Measurements from ENCODE around the gene YES1.
A peak's percentile ranks its signal among the peaks of the same experiment; 100 is the strongest.
"Not testable (repeated sequence)": the region's sequence is repeated elsewhere in the genome, so short reads cannot be mapped to it uniquely, and the experiment has no call there.

YES1 gene

GRCh38 chr18:824179-824578 is 12.1 kb upstream of the YES1 start:
- DNase-seq = no peak

GRCh38 chr18:820591-821165 is 8.6 kb upstream of the YES1 start:
- no peak for DNase-seq

- DNase-seq = no peak
These were observed 4.8 kb upstream of the YES1 start for GRCh38 chr18:816869-817268.

GRCh38 chr18:816088-816653 is 4.1 kb upstream of the YES1 start:
- no peak for DNase-seq

GRCh38 chr18:815353-815752 is 3.3 kb upstream of the YES1 start:
- no peak for DNase-seq

- no peak for DNase-seq
These were observed 2.5 kb upstream of the YES1 start for GRCh38 chr18:814300-815084.

- DNase-seq = no peak
These were observed 1.4 kb upstream of the YES1 start for GRCh38 chr18:813172-814071.

GRCh38 chr18:812376-813171 is 532 bp upstream of the YES1 start:
- peak in 41 of 56 donors; percentile 4 to 69 (median 45) for DNase-seq

- DNase-seq = peak in 2 of 56 donors; percentile 26 to 30
These were observed 705 bp downstream of the YES1 start for GRCh38 chr18:811182-811891.

- DNase-seq = no peak
These were observed 1.9 kb downstream of the YES1 start for GRCh38 chr18:809985-810642.

- DNase-seq = not testable (repeated sequence)
These were observed 2.8 kb downstream of the YES1 start for GRCh38 chr18:809228-809627.

GRCh38 chr18:808502-808901 is 3.5 kb downstream of the YES1 start:
- DNase-seq = no peak

- peak in 9 of 56 donors; percentile 6 to 38 (median 14) for DNase-seq
These were observed 4.0 kb downstream of the YES1 start for GRCh38 chr18:808086-808485.

GRCh38 chr18:805755-806110 is 6.3 kb downstream of the YES1 start:
- no peak for DNase-seq

- DNase-seq = no peak
These were observed 6.9 kb downstream of the YES1 start for GRCh38 chr18:805008-805754.

GRCh38 chr18:801137-801536 is 10.9 kb downstream of the YES1 start:
- DNase-seq = no peak

- DNase-seq = no peak
These were observed 12.1 kb downstream of the YES1 start for GRCh38 chr18:799943-800342.

- DNase-seq = not testable (repeated sequence)
These were observed 16.7 kb downstream of the YES1 start for GRCh38 chr18:795383-795782.

GRCh38 chr18:789397-789796 is 22.6 kb downstream of the YES1 start:
- DNase-seq = no peak
